Measurements from ENCODE around the gene IGFBP5.

The IGFBP5 gene

GRCh38 chr2:216626168-216626874 lies 69.0 kb downstream of the IGFBP5 start:
- no peaks in the 10 kb centered on the region for H4K20me1 ChIP-seq (ENCODE audit: low read depth, low read length)
- H3K27ac ChIP-seq (ENCODE audit: low read depth, low read length) = no peak overlapping the region
- no peaks in the 10 kb centered on the region for H3K36me3 ChIP-seq (ENCODE audit: low read length)
- no peak overlapping the region for H3K4me3 ChIP-seq (ENCODE audit: insufficient read depth, low read length, poor library complexity, severe bottlenecking)
- H3K79me2 ChIP-seq (ENCODE audit: insufficient read depth, low read length) = no peaks in the 10 kb centered on the region
- H3K9ac ChIP-seq (ENCODE audit: low read length) = no peak overlapping the region
- H2AFZ ChIP-seq (ENCODE audit: low read depth, low read length, severe bottlenecking) = no peak overlapping the region
- H3K27me3 ChIP-seq (ENCODE audit: low read length) = no peaks in the 10 kb centered on the region
- no peaks in the 10 kb centered on the region for H3K9me2 ChIP-seq (replicated peaks; ENCODE audit: insufficient read depth, low read length)
- no peaks in the 10 kb centered on the region for H3F3A ChIP-seq (ENCODE audit: insufficient read depth)
- H3K4me2 ChIP-seq (ENCODE audit: low read depth, low read length, poor library complexity, severe bottlenecking) = no peak overlapping the region
- TF ChIP-seq CTCF (IDR thresholded peaks at IDR 0.05; ENCODE audit: insufficient read depth, low read length, poor library complexity, severe bottlenecking) = no peak
- no peak for TF ChIP-seq EZH2phosphoT487 (conservative IDR thresholded peaks at IDR 0.05; ENCODE audit: low read length)
- H3K9me3 ChIP-seq (ENCODE audit: insufficient read depth, low read length) = no peaks in the 10 kb centered on the region

GRCh38 chr2:216624251-216624650 lies 71.1 kb downstream of the IGFBP5 start:
- TF ChIP-seq CTCF (IDR thresholded peaks at IDR 0.05; ENCODE audit: insufficient read depth, low read length, poor library complexity, severe bottlenecking) = no peak
- TF ChIP-seq EZH2phosphoT487 (conservative IDR thresholded peaks at IDR 0.05; ENCODE audit: low read length) = no peak

GRCh38 chr2:216622526-216622925 lies 72.8 kb downstream of the IGFBP5 start:
- Histone ChIP-seq H3F3A (ENCODE audit: insufficient read depth) (no peaks in the 10 kb centered on the region), H4K20me1 (ENCODE audit: low read depth, low read length) (no peaks in the 10 kb centered on the region), H3K9ac (ENCODE audit: low read length) (no peak overlapping the region), H3K4me3 (ENCODE audit: insufficient read depth, low read length, poor library complexity, severe bottlenecking) (no peak overlapping the region), H2AFZ (ENCODE audit: low read depth, low read length, severe bottlenecking) (no peak overlapping the region), H3K9me3 (ENCODE audit: insufficient read depth, low read length) (no peaks in the 10 kb centered on the region), H3K27me3 (ENCODE audit: low read length) (no peaks in the 10 kb centered on the region), H3K9me2 (replicated peaks; ENCODE audit: insufficient read depth, low read length) (no peaks in the 10 kb centered on the region), H3K36me3 (ENCODE audit: low read length) (no peaks in the 10 kb centered on the region), H3K27ac (ENCODE audit: low read depth, low read length) (no peak overlapping the region), H3K4me2 (ENCODE audit: low read depth, low read length, poor library complexity, severe bottlenecking) (no peak overlapping the region), H3K79me2 (ENCODE audit: insufficient read depth, low read length) (no peaks in the 10 kb centered on the region)
- TF ChIP-seq EZH2phosphoT487 (conservative IDR thresholded peaks at IDR 0.05; ENCODE audit: low read length) = no peak
- TF ChIP-seq CTCF (IDR thresholded peaks at IDR 0.05; ENCODE audit: insufficient read depth, low read length, poor library complexity, severe bottlenecking) = no peak

More at GRCh38 chr2:216624251-216624650, 71.1 kb downstream of the IGFBP5 start:
- no peak overlapping the region for H3K4me2 ChIP-seq (ENCODE audit: low read depth, low read length, poor library complexity, severe bottlenecking)
- no peak overlapping the region for H3K4me3 ChIP-seq (ENCODE audit: insufficient read depth, low read length, poor library complexity, severe bottlenecking)
- H4K20me1 ChIP-seq (ENCODE audit: low read depth, low read length) = no peaks in the 10 kb centered on the region
- H3K79me2 ChIP-seq (ENCODE audit: insufficient read depth, low read length) = no peaks in the 10 kb centered on the region
- H3K9me3 ChIP-seq (ENCODE audit: insufficient read depth, low read length) = no peaks in the 10 kb centered on the region
- no peaks in the 10 kb centered on the region for H3K9me2 ChIP-seq (replicated peaks; ENCODE audit: insufficient read depth, low read length)
- H3K27me3 ChIP-seq (ENCODE audit: low read length) = no peaks in the 10 kb centered on the region
- H3K9ac ChIP-seq (ENCODE audit: low read length) = no peak overlapping the region
- H2AFZ ChIP-seq (ENCODE audit: low read depth, low read length, severe bottlenecking) = no peak overlapping the region
- no peaks in the 10 kb centered on the region for H3K36me3 ChIP-seq (ENCODE audit: low read length)
- H3F3A ChIP-seq (ENCODE audit: insufficient read depth) = no peaks in the 10 kb centered on the region
- no peak overlapping the region for H3K27ac ChIP-seq (ENCODE audit: low read depth, low read length)
